K562 (cell line): ENCODE measurements around the gene DOLK. TPM values are rescaled to one million over a fixed set of nuclear protein-coding genes. Genes with fewer than 3 reads are reported as not detected.

Experiments
- ATAC-seq: fragments of 200-7000 bp; cut with Tn5 transposase; 3 replicates; pipeline ENCODE4 v1.9.1; 2020; ENCODE audit warnings: moderate library complexity
- BruUV-seq: library from RNA; stranded (reverse); fragments of 400-500 nt; replicated peaks from 2 replicates; lab custom pipeline; 2021; lab: Mats Ljungman, UMichigan
- CTCF ChIA-PET: fragments of 300-600 bp; formaldehyde crosslinking; extraction: SDS; loops from one replicate; lab custom pipeline; 2021; ENCODE audit warnings: low intra/inter-chr PET ratio; lab: Yijun Ruan, JAX
- POLR2A ChIA-PET: fragments of 300-600, 350-650 bp; sonication (Branson Sonifier 250); formaldehyde crosslinking; extraction: SDS; loops from one replicate; lab custom pipeline; 2021; ENCODE audit warnings: antibody characterized with exemption, inconsistent platforms; lab: Yijun Ruan, JAX
- DNase-seq, 4 experiments: peaks; one replicate each; pipeline versions ENCODE4 v3.0.0 to v3.0.0-alpha.2; 2011 to 2018; ENCODE audit warnings: low spot score in 3 of 4, mixed read lengths in 3 of 4; ENCODE audit errors: extremely low read depth in 1 of 4
- FAIRE-seq: peaks from 2 replicates; lab custom pipeline; 2011; peaks lifted over from hg19 to GRCh38; lab: Jason Lieb, UNC
- H2AFZ ChIP-seq: 2 replicates; pipeline ENCODE4 v1.6.0; 2011; ENCODE audit warnings: low read depth, low read length, control low read depth, inconsistent platforms
- H3K27ac ChIP-seq: fragments of 200-600 bp; 3 replicates; pipeline ENCODE4 v1.8.0; 2011; ENCODE audit warnings: low read depth, mild to moderate bottlenecking, control low read depth, inconsistent platforms, low read length, moderate library complexity, mixed read lengths; ENCODE audit errors: extremely low read depth
- H3K27me3 ChIP-seq, 2 experiments: fragments of 300-600 bp in 1 of 2; 2 replicates in 1 of 2; 3 replicates in 1 of 2; pipeline versions ENCODE4 v1.6.0 to v1.8.0; 2011; ENCODE audit warnings: inconsistent platforms in 2 of 2, low read length in 2 of 2, mild to moderate bottlenecking in 1 of 2, mixed read lengths in 1 of 2, moderate library complexity in 1 of 2; ENCODE audit not compliant: control insufficient read depth in 2 of 2, insufficient read depth in 2 of 2
- H3K36me3 ChIP-seq: fragments of 300-600 bp; 3 replicates; pipeline ENCODE4 v1.8.0; 2011; ENCODE audit warnings: mild to moderate bottlenecking, low read length, inconsistent platforms; ENCODE audit not compliant: control insufficient read depth, insufficient read depth
- H3K4me1 ChIP-seq, 2 experiments: fragments of 200-600 bp in 1 of 2; replicated peaks in 1 of 2; 2 replicates in 1 of 2; 3 replicates in 1 of 2; pipeline versions ENCODE4 v1.5.1 to v1.8.0; 2011; ENCODE audit warnings: inconsistent platforms in 2 of 2, low read length in 2 of 2, mild to moderate bottlenecking in 1 of 2, mixed read lengths in 1 of 2, moderate library complexity in 1 of 2; ENCODE audit not compliant: control insufficient read depth in 2 of 2, insufficient read depth in 2 of 2
- H3K4me2 ChIP-seq: 2 replicates; pipeline ENCODE4 v1.6.1; 2011; ENCODE audit warnings: low read length, control low read depth, inconsistent platforms, mixed read lengths; ENCODE audit not compliant: insufficient read depth
- H3K4me3 ChIP-seq: fragments of 200-600 bp; sonication (generic), shearing (Covaris generic); 2 replicates; pipeline ENCODE4 v1.5.1; 2016; ENCODE audit warnings: control low read depth, inconsistent platforms
- H3K79me2 ChIP-seq: fragments of 200-600 bp; 3 replicates; pipeline ENCODE4 v1.8.0; 2011; ENCODE audit warnings: low read length, inconsistent platforms; ENCODE audit not compliant: control insufficient read depth, insufficient read depth
- H3K9ac ChIP-seq, 2 experiments: 2 replicates each; pipeline versions ENCODE4 v1.6.0 to v1.6.1; 2011; ENCODE audit warnings: low read depth in 2 of 2, low read length in 2 of 2, control low read depth in 1 of 2, inconsistent platforms in 1 of 2, mild to moderate bottlenecking in 1 of 2, mixed read lengths in 1 of 2; ENCODE audit not compliant: insufficient read depth in 1 of 2
- H3K9me1 ChIP-seq: one replicate; pipeline ENCODE4 v1.6.0; 2011; ENCODE audit warnings: inconsistent platforms, mild to moderate bottlenecking, low read length, moderate library complexity; ENCODE audit not compliant: control insufficient read depth, insufficient read depth
- H3K9me3 ChIP-seq: replicated peaks from 2 replicates; pipeline ENCODE4 v1.5.1; 2011; ENCODE audit warnings: low read depth, low read length, inconsistent platforms; ENCODE audit not compliant: control insufficient read depth, insufficient read depth
- H4K20me1 ChIP-seq: replicated peaks from 2 replicates; pipeline ENCODE4 v1.6.1; 2011; ENCODE audit warnings: low read length, inconsistent platforms, mixed read lengths; ENCODE audit not compliant: control insufficient read depth, insufficient read depth
- KLF13 ChIP-seq: fragments of 450-650 bp; IDR thresholded peaks from 2 replicates; pipeline ENCODE4 v1.6.1; 2016; ENCODE audit warnings: missing genetic modification characterization, low read depth, mild to moderate bottlenecking, missing compliant biosample characterization, moderate library complexity, borderline replicate concordance
- NELFE ChIP-seq: IDR thresholded peaks from 2 replicates; pipeline ENCODE4 v1.6.1; 2011; ENCODE audit warnings: mild to moderate bottlenecking; ENCODE audit not compliant: insufficient read depth, insufficient read length
- PHB2 ChIP-seq: fragments of 450-650 bp; IDR thresholded peaks from 2 replicates; pipeline ENCODE4 v1.6.1; 2017; ENCODE audit warnings: low read depth
- REST ChIP-seq, 2 experiments: fragments of 450-650 bp; formaldehyde crosslinking in 1 of 2; IDR thresholded peaks; 2 replicates each; pipeline versions ENCODE4 v1.4.0 to v1.6.1; 2014 to 2020; ENCODE audit warnings: mild to moderate bottlenecking in 2 of 2, borderline replicate concordance in 1 of 2, low read depth in 1 of 2
- ZBTB9 ChIP-seq: fragments of 450-650 bp; formaldehyde crosslinking; IDR thresholded peaks from 2 replicates; pipeline ENCODE4 v1.4.0; 2020; ENCODE audit warnings: mild to moderate bottlenecking, moderate library complexity
- ZKSCAN8 ChIP-seq: fragments of 200-800 bp; sonication (Bioruptor generic); IDR thresholded peaks from 2 replicates; pipeline ENCODE4 v1.6.1; 2016; ENCODE audit warnings: missing genetic modification characterization, missing compliant biosample characterization
- WGBS: fragments of 100-300 bp; shearing (Covaris generic); methylation state at CpG from one replicate; pipeline ENCODE4 v1.1.6; 2016; ENCODE audit warnings: low coverage, mixed read lengths; ENCODE audit not compliant: insufficient coverage; ENCODE audit errors: missing lambda C conversion rate; 5-methylcytosine and 5-hydroxymethylcytosine counted together
- in situ Hi-C: fragments of 300-500 bp; cut with MboI; formaldehyde crosslinking; loops from 4 replicates; pipeline ENCODE4 v1.15.0; 2018; ENCODE audit warnings: inconsistent platforms, mixed read lengths
- intact Hi-C: fragments of 100-400 bp; cut with micrococcal nuclease; formaldehyde crosslinking; loops from 2 replicates; pipeline ENCODE4 v1.14.2; 2022
- polyA plus RNA-seq, 8 experiments: library from polyadenylated mRNA; depleted of rRNA in 4 of 8; stranded (reverse) in 5 of 8; unstranded in 3 of 8; fragments of >200 nt; fragmentation: Nextera tagmentation in 2 of 8; fragmentation: Illumina TruSeq in 1 of 8; extraction: Ambion mirVana in 2 of 8; extraction: Trizol in 1 of 8; gene quantifications; 2 replicates each; pipeline versions ENCODE4 v1.2.1 to v1.2.3, GENCODE V29; 2011 to 2014; ENCODE audit warnings: inconsistent platforms in 1 of 8, missing spikeins in 1 of 8
- total RNA-seq, 7 experiments: library from RNA; depleted of rRNA in 6 of 7; stranded (reverse); fragments of >200 nt in 6 of 7; fragmentation: Illumina TruSeq in 2 of 7; extraction: Trizol in 2 of 7; gene quantifications; 2 replicates each; pipeline versions ENCODE4 v1.2.1 to v1.2.3, GENCODE V29; 2011 to 2021; ENCODE audit warnings: low replicate concordance in 1 of 7

The DOLK gene
- total and polyA plus RNA-seq, 9 of the 15 experiments (the other 6 are each of a cell fraction or from before 2014, with no cell fraction given) = 2.6 to 14.2 (median 11.7) TPM

GRCh38 chr9:128937310-128938165 is 9.9 kb downstream of the DOLK start:
- H3K27me3 ChIP-seq = no peaks in the 10 kb centered on the region
- WGBS = 73% methylated on average over 8 of the region's 9 CpGs
- CTCF ChIA-PET = no interaction called here

More at GRCh38 chr9:128937310-128938165, 9.9 kb downstream of the DOLK start:
- ATAC-seq = no peak
- no peak overlapping the region for H3K27ac ChIP-seq
- TF ChIP-seq NELFE (no peak), KLF13 (tag) (no peak), PHB2 (no peak), ZKSCAN8 (CRISPR knock-in tag) (no peak), REST (IDR thresholded peaks at IDR 0.05; ENCODE audit: borderline replicate concordance) (no peak), REST (CRISPR knock-in tag; IDR thresholded peaks at IDR 0.05; ENCODE audit: low read depth) (no peak), ZBTB9 (CRISPR knock-in tag) (no peak)
- TF ChIP-seq, all 486 proteins: peak for 0
- peaks cover 3 to 17% of the 10 kb centered on the region in 2 experiments for H3K4me1 ChIP-seq
- H3K79me2 ChIP-seq = no peaks in the 10 kb centered on the region
- H3K4me3 ChIP-seq = no peak overlapping the region
- intact Hi-C loops (no loop called here), in situ Hi-C loops (no loop called here)
- no peak overlapping the region for H3K4me2 ChIP-seq
- no peaks in the 10 kb centered on the region for H3K36me3 ChIP-seq
- FAIRE-seq (no peak), DNase-seq (no peak)
- peak overlapping the region in 1 of 2 experiments; percentile 58; a peak in 2 of 4 replicates for H3K9ac ChIP-seq
- no peaks in the 10 kb centered on the region for H4K20me1 ChIP-seq
- BruUV-seq = no TSS peak
- no peaks in the 10 kb centered on the region for H3K9me3 ChIP-seq
- H3K9me1 ChIP-seq = peaks cover 2% of the 10 kb centered on the region
- H2AFZ ChIP-seq = no peak overlapping the region
- POLR2A ChIA-PET = interaction anchor here (0.7 to 1.2 kb wide), 3 partner anchors 8 to 21 kb away, joined by 3 to 10 read pairs (median 3); no protein-coding TSS in a partner anchor
